Sigmoid colon (tissue), 7 donors: ENCODE measurements around the gene TBX15. TPM values are rescaled to one million over a fixed set of nuclear protein-coding genes. Genes with fewer than 3 reads are reported as not detected.

Experiments used
- DNase-seq: peaks from one replicate; pipeline ENCODE4 v3.0.0-alpha.2; 2019
- H3K27ac ChIP-seq, 4 donors: fragments of 200-600 bp; sonication (generic); one replicate each; pipeline ENCODE4 v1.5.1; 2016 to 2019; ENCODE audit warnings: mild to moderate bottlenecking in 1 of 4
- H3K27me3 ChIP-seq, 3 donors: fragments of 200-600 bp; sonication (generic); one replicate each; pipeline ENCODE4 v1.5.1; 2019; ENCODE audit warnings: mild to moderate bottlenecking in 1 of 3
- H3K36me3 ChIP-seq, 4 donors: fragments of 200-600 bp; sonication (generic); one replicate each; pipeline ENCODE4 v1.5.1; 2016 to 2019
- H3K4me1 ChIP-seq, 4 donors: fragments of 200-600 bp; sonication (generic); one replicate each; pipeline ENCODE4 v1.5.1; 2017 to 2019
- H3K4me3 ChIP-seq, 4 donors: fragments of 200-600 bp; sonication (generic); one replicate each; pipeline ENCODE4 v1.5.1; 2017 to 2019; ENCODE audit warnings: mild to moderate bottlenecking in 2 of 4, moderate library complexity in 1 of 4
- H3K9me3 ChIP-seq, 4 donors: fragments of 200-600 bp in 3 of 4; sonication (generic) in 3 of 4; one replicate each; pipeline versions ENCODE4 v1.5.1 to v1.6.1; 2013 to 2019
- EP300 ChIP-seq, 4 donors: sonication (generic); formaldehyde crosslinking; IDR thresholded peaks; one replicate each; pipeline ENCODE4 v1.6.1; 2017; ENCODE audit warnings: antibody characterized with exemption in 4 of 4
- POLR2A ChIP-seq, 2 donors: fragments of 450-650 bp; IDR thresholded peaks; one replicate each; pipeline ENCODE4 v1.6.1; 2016; ENCODE audit warnings: antibody characterized with exemption in 2 of 2, mild to moderate bottlenecking in 2 of 2, moderate library complexity in 2 of 2
- POLR2AphosphoS5 ChIP-seq, 4 donors: sonication (generic); formaldehyde crosslinking; IDR thresholded peaks; one replicate each; pipeline ENCODE4 v1.6.1; 2017; ENCODE audit warnings: antibody characterized with exemption in 4 of 4
- WGBS, 2 donors: extraction: QIAGEN DNeasy Blood & Tissue Kit; methylation state at CpG; one replicate each; pipeline ENCODE4 v1.1.7; 2013; 5-methylcytosine and 5-hydroxymethylcytosine counted together
- intact Hi-C: fragments of 100-400 bp; cut with DNase I; formaldehyde crosslinking; loops from one replicate; pipeline ENCODE4 v1.15.1; 2023
- polyA plus RNA-seq, 3 donors: library from polyadenylated mRNA; stranded (reverse); fragments of 200-250 nt; gene quantifications; one replicate each; pipeline ENCODE4 v1.2.3, GENCODE V29; 2013
- total RNA-seq, 4 donors: library from RNA; depleted of rRNA; stranded (reverse); fragments of >200 nt; gene quantifications; one replicate each; pipeline ENCODE4 v1.1.0, GENCODE V29; 2016
- TF ChIP-seq, protein P1 (sequence below), 4 experiments: fragments of 450-650 bp in 3 of 4; fragments of 200-600 bp in 1 of 4; IDR thresholded peaks; one replicate each; pipeline ENCODE4 v1.5.1; 2016 to 2019; ENCODE audit warnings: antibody characterized with exemption in 4 of 4, mild to moderate bottlenecking in 3 of 4, moderate library complexity in 2 of 4
- donor health status: healthy with polysubstance abuse.
- donor health status: Bipolar disorder and iron deficiency.
- donor health status: healthy.

Gene TBX15
- total and polyA plus RNA-seq, 7 donors, result under 0.01 to 0.28 (median 0.03) TPM; not detected in 2

DNA sequence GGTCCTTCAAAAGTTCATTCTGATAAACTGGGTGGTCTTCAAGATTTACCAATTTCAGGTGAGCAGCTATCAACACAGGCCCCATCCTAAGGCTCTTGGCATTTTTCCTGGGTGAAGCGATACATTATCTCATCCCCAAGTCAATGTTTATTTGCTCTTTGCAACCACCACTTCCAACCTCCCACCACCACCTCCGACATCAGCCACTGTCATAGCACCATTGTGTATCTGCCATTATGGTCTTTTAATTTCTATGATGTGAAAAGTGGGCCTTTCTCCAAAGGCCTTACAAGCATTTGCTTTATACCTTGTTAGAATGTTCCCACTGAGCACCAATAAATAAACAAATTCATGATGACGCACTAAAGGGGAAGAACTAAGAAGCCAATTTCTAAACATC, 47.2 kb downstream of the TBX15 start:
- no peaks in the 10 kb centered on the region for H3K36me3 ChIP-seq
- no peak overlapping the region for H3K4me3 ChIP-seq
- no peaks in the 10 kb centered on the region for H3K27me3 ChIP-seq
- no peak overlapping the region for H3K27ac ChIP-seq
- no peaks in the 10 kb centered on the region for H3K9me3 ChIP-seq
- no peak for DNase-seq
- TF ChIP-seq EP300 (IDR thresholded peaks at IDR 0.05), result no peak
- TF ChIP-seq, protein P1, sequence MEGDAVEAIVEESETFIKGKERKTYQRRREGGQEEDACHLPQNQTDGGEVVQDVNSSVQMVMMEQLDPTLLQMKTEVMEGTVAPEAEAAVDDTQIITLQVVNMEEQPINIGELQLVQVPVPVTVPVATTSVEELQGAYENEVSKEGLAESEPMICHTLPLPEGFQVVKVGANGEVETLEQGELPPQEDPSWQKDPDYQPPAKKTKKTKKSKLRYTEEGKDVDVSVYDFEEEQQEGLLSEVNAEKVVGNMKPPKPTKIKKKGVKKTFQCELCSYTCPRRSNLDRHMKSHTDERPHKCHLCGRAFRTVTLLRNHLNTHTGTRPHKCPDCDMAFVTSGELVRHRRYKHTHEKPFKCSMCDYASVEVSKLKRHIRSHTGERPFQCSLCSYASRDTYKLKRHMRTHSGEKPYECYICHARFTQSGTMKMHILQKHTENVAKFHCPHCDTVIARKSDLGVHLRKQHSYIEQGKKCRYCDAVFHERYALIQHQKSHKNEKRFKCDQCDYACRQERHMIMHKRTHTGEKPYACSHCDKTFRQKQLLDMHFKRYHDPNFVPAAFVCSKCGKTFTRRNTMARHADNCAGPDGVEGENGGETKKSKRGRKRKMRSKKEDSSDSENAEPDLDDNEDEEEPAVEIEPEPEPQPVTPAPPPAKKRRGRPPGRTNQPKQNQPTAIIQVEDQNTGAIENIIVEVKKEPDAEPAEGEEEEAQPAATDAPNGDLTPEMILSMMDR (IDR thresholded peaks at IDR 0.05), result no peak
- TF ChIP-seq POLR2A (IDR thresholded peaks at IDR 0.05), result no peak
- no peak for TF ChIP-seq POLR2AphosphoS5 (IDR thresholded peaks at IDR 0.05)
- no peaks in the 10 kb centered on the region for H3K4me1 ChIP-seq
- 71 to 73% methylated on average over 3 of the region's 3 CpGs for WGBS, 2 donors
- intact Hi-C loops, result no loop called here

DNA sequence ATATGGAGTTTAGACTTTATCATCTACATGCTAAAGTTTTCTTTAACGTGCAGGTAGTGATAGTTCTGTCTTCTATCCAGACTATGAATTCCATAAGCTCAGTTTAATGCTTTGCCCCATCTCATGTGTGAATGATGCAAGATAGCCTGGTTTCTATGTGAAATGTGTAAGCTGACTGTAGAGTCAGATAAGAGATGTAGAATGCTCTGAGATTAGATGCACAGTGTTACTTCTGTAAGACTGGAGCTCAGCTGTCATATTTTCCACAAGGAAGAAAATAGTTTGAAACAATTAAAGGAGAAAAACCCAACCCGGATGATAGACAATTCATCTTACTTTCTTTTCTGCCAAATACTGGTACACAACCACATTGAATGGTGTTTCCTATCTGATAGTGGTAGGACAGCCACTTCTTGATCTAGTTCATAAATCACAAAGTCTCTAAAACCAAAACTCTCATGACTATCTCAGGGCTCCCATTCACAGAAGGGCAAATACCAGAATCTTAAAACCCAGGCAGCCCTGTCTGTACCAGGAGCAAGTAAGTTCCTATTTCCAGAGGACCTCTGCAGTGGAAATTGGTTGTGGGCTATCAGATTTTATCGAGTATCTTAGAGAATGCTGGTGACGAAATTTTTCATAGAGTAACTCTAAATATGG, 50.6 kb downstream of the TBX15 start:
- Histone ChIP-seq H3K4me3 (no peak overlapping the region), H3K4me1 (no peaks in the 10 kb centered on the region), H3K36me3 (no peaks in the 10 kb centered on the region), H3K27ac (no peak overlapping the region), H3K9me3 (no peaks in the 10 kb centered on the region), H3K27me3 (no peaks in the 10 kb centered on the region)
- 62 to 66% methylated on average over 4 of the region's 4 CpGs for WGBS, 2 donors
- intact Hi-C loops, result no loop called here
- DNase-seq, result no peak
- TF ChIP-seq POLR2AphosphoS5 (IDR thresholded peaks at IDR 0.05), result no peak
- TF ChIP-seq, protein P1 (IDR thresholded peaks at IDR 0.05), result no peak
- TF ChIP-seq POLR2A (IDR thresholded peaks at IDR 0.05), result no peak

DNA sequence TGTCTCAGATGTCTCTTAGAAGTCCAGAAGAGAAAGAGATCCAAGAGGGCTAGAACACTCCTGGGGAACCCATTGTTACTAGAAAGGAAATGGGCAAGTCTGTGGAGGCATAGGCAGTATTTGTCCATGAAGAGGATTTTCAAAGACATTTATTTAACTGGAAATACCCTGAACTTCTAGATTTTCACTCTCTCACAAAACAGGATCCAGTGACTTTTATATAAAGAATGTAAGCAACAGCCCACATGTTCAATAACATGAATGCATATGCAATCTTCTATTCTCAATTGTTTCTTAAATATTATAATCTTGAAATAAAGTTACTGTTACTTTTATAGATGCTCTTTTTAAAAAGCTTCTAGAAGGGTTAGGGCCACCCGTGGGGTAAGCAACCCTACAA, 53.4 kb downstream of the TBX15 start:
- no peak overlapping the region for H3K27ac ChIP-seq
- H3K4me3 ChIP-seq, result no peak overlapping the region
- H3K4me1 ChIP-seq, result no peaks in the 10 kb centered on the region
- intact Hi-C loops, result no loop called here
- WGBS, 2 donors, result 73 to 93% methylated on average over 1 of the region's 1 CpG
- no peaks in the 10 kb centered on the region for H3K27me3 ChIP-seq
- no peak for TF ChIP-seq POLR2AphosphoS5 (IDR thresholded peaks at IDR 0.05)
- no peaks in the 10 kb centered on the region for H3K36me3 ChIP-seq
- no peak for DNase-seq
- no peaks in the 10 kb centered on the region for H3K9me3 ChIP-seq

DNA sequence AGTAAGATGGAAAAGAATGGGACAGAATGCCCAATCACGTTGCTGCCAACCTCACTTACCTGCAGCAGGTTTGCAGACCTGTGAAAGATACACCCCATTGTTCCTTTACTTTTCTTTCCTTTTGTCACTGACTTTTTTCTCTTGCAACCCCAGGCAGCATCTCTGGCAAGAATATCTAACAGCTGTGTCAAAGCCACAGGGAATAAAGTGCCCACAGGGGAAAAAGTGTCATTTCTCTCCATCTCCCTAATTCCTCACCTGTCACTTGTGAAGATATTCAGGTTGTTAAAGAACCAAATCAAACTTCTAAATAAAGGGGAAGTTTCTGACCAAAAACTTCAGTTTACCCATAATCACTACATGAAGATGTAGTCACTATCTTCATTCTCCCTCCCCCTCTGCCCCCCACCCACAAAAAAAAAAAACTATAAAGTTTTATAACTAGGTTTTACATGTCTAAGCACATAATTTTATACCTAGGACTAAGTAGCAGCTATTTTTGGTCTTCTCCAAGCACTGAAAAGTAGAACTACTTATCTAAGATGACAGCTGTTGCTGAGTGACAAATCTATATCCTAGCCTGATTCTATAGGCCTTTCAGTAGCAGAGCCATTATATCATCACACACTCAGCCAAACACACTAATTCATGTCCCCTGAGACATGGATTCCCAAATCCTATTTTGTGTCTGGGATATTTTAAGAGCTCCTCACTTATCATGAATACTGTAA, 54.9 kb downstream of the TBX15 start:
- TF ChIP-seq EP300 (IDR thresholded peaks at IDR 0.05) (no peak), POLR2AphosphoS5 (IDR thresholded peaks at IDR 0.05) (no peak), POLR2A (IDR thresholded peaks at IDR 0.05) (no peak)
- TF ChIP-seq, protein P1 (IDR thresholded peaks at IDR 0.05), result no peak
- intact Hi-C loops, result no loop called here
- Histone ChIP-seq H3K9me3 (no peaks in the 10 kb centered on the region), H3K27me3 (no peaks in the 10 kb centered on the region), H3K36me3 (no peaks in the 10 kb centered on the region), H3K27ac (no peak overlapping the region), H3K4me1 (no peaks in the 10 kb centered on the region), H3K4me3 (no peak overlapping the region)
- WGBS, 2 donors, result 5 to 35% methylated on average over 1 of the region's 1 CpG
- no peak for DNase-seq

DNA sequence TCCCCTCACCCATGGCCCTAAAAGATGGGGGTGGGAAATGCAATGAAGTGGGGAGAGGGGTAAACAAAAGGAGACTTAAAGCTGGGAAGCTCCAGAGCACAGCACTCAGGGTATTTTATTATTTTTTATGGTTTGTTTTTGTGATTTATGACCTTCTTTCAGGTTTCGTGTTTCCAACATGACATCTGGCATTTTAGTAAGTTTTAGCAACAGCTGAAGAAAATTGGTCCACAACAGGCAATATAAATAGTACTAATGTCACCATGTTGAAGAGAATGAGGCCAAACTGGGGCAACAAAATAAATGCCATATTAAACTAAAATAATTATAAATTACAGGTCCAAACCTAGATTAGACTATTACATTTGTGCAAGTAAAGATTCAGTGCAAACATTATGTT, 56.3 kb downstream of the TBX15 start:
- H3K4me3 ChIP-seq, result no peak overlapping the region
- WGBS, 2 donors, result 6 to 15% methylated on average over 1 of the region's 1 CpG
- H3K36me3 ChIP-seq, result no peaks in the 10 kb centered on the region
- no peaks in the 10 kb centered on the region for H3K27me3 ChIP-seq
- H3K9me3 ChIP-seq, result no peaks in the 10 kb centered on the region
- TF ChIP-seq POLR2A (IDR thresholded peaks at IDR 0.05) (no peak), POLR2AphosphoS5 (IDR thresholded peaks at IDR 0.05) (no peak), EP300 (IDR thresholded peaks at IDR 0.05) (no peak)
- TF ChIP-seq, protein P1 (IDR thresholded peaks at IDR 0.05), result no peak
- no peak for DNase-seq
- no peak overlapping the region for H3K27ac ChIP-seq
- intact Hi-C loops, result no loop called here
- H3K4me1 ChIP-seq, result no peaks in the 10 kb centered on the region
